Testis (tissue), 2 donors: ENCODE data around the gene RABAC1.

ENCODE experiments used
- POLR2A ChIP-seq: fragments of 450-650 bp; IDR thresholded peaks from one replicate; pipeline ENCODE4 v1.6.1; 2017; ENCODE audit warnings: antibody characterized with exemption, mild to moderate bottlenecking, moderate library complexity
- TF ChIP-seq, protein P1 (sequence below), 3 experiments: fragments of 450-650 bp in 2 of 3; fragments of 200-600 bp in 1 of 3; sonication (generic) in 1 of 3; IDR thresholded peaks; one replicate each; pipeline ENCODE4 v1.5.1; 2016 to 2019; ENCODE audit warnings: antibody characterized with exemption in 3 of 3, mild to moderate bottlenecking in 2 of 3, moderate library complexity in 1 of 3

DNA sequence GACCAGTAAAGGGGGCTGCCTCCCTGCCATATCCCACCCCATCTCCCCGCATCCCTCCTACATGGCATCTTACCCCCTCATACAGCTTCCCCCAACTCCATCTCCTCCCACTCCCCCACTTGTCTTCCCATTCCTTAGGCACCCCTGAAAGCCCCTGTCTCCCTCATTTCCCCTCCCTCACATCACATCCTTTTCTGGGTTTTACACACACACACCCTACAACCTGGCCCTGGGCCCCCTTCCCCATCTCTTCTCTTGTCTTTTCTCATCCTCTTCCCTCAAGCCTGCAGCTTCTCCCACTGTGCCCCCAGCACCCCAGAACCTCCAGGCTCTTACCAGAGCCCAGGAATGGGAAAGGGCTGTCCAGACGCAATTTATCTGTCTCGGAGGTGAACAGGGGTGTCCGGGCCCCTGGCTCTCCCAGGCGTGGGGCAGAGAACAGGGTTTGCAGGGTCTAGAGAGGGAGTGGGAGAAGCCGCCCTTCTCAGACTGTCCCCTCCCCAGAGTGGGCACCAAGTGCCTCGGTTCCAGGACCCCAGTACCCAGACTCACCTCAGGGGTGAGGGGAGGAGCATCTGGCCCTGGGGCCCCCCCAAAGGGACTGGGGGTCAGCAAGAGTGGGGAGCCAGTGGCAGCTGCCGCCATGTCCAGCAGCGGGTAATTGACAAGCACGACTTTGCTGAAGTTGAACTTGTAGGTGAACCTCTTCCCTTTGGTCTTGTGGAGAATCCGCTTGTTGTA lies 50.2 kb downstream of the RABAC1 start:
- TF ChIP-seq POLR2A, result no peak
- TF ChIP-seq, protein P1, sequence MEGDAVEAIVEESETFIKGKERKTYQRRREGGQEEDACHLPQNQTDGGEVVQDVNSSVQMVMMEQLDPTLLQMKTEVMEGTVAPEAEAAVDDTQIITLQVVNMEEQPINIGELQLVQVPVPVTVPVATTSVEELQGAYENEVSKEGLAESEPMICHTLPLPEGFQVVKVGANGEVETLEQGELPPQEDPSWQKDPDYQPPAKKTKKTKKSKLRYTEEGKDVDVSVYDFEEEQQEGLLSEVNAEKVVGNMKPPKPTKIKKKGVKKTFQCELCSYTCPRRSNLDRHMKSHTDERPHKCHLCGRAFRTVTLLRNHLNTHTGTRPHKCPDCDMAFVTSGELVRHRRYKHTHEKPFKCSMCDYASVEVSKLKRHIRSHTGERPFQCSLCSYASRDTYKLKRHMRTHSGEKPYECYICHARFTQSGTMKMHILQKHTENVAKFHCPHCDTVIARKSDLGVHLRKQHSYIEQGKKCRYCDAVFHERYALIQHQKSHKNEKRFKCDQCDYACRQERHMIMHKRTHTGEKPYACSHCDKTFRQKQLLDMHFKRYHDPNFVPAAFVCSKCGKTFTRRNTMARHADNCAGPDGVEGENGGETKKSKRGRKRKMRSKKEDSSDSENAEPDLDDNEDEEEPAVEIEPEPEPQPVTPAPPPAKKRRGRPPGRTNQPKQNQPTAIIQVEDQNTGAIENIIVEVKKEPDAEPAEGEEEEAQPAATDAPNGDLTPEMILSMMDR (IDR thresholded peaks at IDR 0.05), result no peak
